Neuronal stem cell (in vitro differentiated cells): ENCODE results near the gene ITGB6.

ENCODE experiments used
- DNase-seq: peaks from one replicate; pipeline ENCODE4 v3.0.0-alpha.2; 2013; ENCODE audit warnings: low spot score
- H2AFZ ChIP-seq: one replicate; pipeline ENCODE4 v1.6.1; 2013; ENCODE audit warnings: mild to moderate bottlenecking, low read length, inconsistent platforms
- H2AK5ac ChIP-seq: 2 replicates; pipeline ENCODE4 v1.6.1; 2013; ENCODE audit warnings: low read depth, mild to moderate bottlenecking, inconsistent platforms, low read length, moderate library complexity, mixed read lengths
- H2BK120ac ChIP-seq: 2 replicates; pipeline ENCODE4 v1.6.1; 2013; ENCODE audit warnings: low read depth, mild to moderate bottlenecking, inconsistent platforms, low read length, moderate library complexity, mixed read lengths
- H2BK12ac ChIP-seq: one replicate; pipeline ENCODE4 v1.6.1; 2013; ENCODE audit warnings: low read length, inconsistent platforms
- H2BK15ac ChIP-seq: 2 replicates; pipeline ENCODE4 v1.6.1; 2013; ENCODE audit warnings: mild to moderate bottlenecking, low read length, inconsistent platforms, mixed read lengths
- H2BK5ac ChIP-seq: one replicate; pipeline ENCODE4 v1.6.1; 2013; ENCODE audit warnings: inconsistent platforms, mild to moderate bottlenecking, low read length, moderate library complexity
- H3K14ac ChIP-seq: one replicate; pipeline ENCODE4 v1.6.1; 2013; ENCODE audit warnings: low read length, inconsistent platforms
- H3K18ac ChIP-seq: 2 replicates; pipeline ENCODE4 v1.6.1; 2013; ENCODE audit warnings: low read length, inconsistent platforms
- H3K23ac ChIP-seq: 2 replicates; pipeline ENCODE4 v1.6.1; 2013; ENCODE audit warnings: low read depth, mild to moderate bottlenecking, mixed read lengths, low read length, inconsistent platforms; ENCODE audit not compliant: poor library complexity
- H3K27ac ChIP-seq: replicated peaks from 3 replicates; pipeline ENCODE4 v1.5.1; 2013; ENCODE audit warnings: low read length, inconsistent platforms
- H3K27me3 ChIP-seq, 3 experiments: 2 replicates each; pipeline ENCODE4 v1.6.1; 2013; ENCODE audit warnings: low read length in 3 of 3, mild to moderate bottlenecking in 2 of 3, inconsistent platforms in 1 of 3, low read depth in 1 of 3, mixed read lengths in 1 of 3, moderate library complexity in 1 of 3; ENCODE audit not compliant: control insufficient read depth in 3 of 3, insufficient read depth in 3 of 3
- H3K36me3 ChIP-seq, 2 donors: replicated peaks in 1 of 2; 2 replicates each; pipeline ENCODE4 v1.6.1; 2013; ENCODE audit warnings: low read length in 2 of 2; ENCODE audit not compliant: control insufficient read depth in 2 of 2, insufficient read depth in 2 of 2
- H3K4ac ChIP-seq: 2 replicates; pipeline ENCODE4 v1.6.1; 2013; ENCODE audit warnings: inconsistent platforms, mild to moderate bottlenecking, low read length, moderate library complexity
- H3K4me1 ChIP-seq, 2 donors: 1 replicate in 1 of 2; 2 replicates in 1 of 2; pipeline ENCODE4 v1.6.1; 2013; ENCODE audit warnings: low read length in 2 of 2, low read depth in 1 of 2; ENCODE audit not compliant: control insufficient read depth in 2 of 2, insufficient read depth in 1 of 2
- H3K4me2 ChIP-seq: one replicate; pipeline ENCODE4 v1.6.1; 2013; ENCODE audit warnings: mild to moderate bottlenecking, low read length, inconsistent platforms; ENCODE audit not compliant: insufficient read depth, poor library complexity, severe bottlenecking
- H3K4me3 ChIP-seq, 2 donors: 2 replicates each; pipeline ENCODE4 v1.5.1; 2013; ENCODE audit warnings: low read length in 2 of 2, mild to moderate bottlenecking in 2 of 2, inconsistent platforms in 1 of 2, moderate library complexity in 1 of 2
- H3K79me1 ChIP-seq: one replicate; pipeline ENCODE4 v1.6.1; 2013; ENCODE audit warnings: low read depth, mild to moderate bottlenecking, inconsistent platforms, low read length, moderate library complexity
- H3K9ac ChIP-seq: one replicate; pipeline ENCODE4 v1.6.1; 2013; ENCODE audit warnings: mild to moderate bottlenecking, low read depth, low read length, inconsistent platforms; ENCODE audit not compliant: poor library complexity
- H3K9me3 ChIP-seq, 2 donors: replicated peaks in 1 of 2; 2 replicates each; pipeline versions ENCODE3 to v1.6.1; 2013; ENCODE audit warnings: low read length in 2 of 2, mild to moderate bottlenecking in 2 of 2, inconsistent platforms in 1 of 2, low read depth in 1 of 2, mixed read lengths in 1 of 2, moderate library complexity in 1 of 2; ENCODE audit not compliant: control insufficient read depth in 2 of 2, insufficient read depth in 1 of 2
- H4K8ac ChIP-seq: one replicate; pipeline ENCODE4 v1.6.1; 2013; ENCODE audit warnings: low read depth, mild to moderate bottlenecking, inconsistent platforms, low read length, moderate library complexity
- H4K91ac ChIP-seq: one replicate; pipeline ENCODE4 v1.6.1; 2013; ENCODE audit warnings: low read length, low read depth, mild to moderate bottlenecking, inconsistent platforms; ENCODE audit not compliant: poor library complexity
- WGBS, 2 donors: extraction: QIAGEN DNeasy Blood & Tissue Kit; methylation state at CpG; one replicate each; pipeline ENCODE4 v1.1.7; 2013; ENCODE audit warnings: missing lambda C conversion rate in 2 of 2, mixed read lengths in 1 of 2; ENCODE audit not compliant: insufficient read length in 2 of 2, insufficient replicate concordance in 1 of 2; ENCODE audit errors: extremely low coverage in 2 of 2; 5-methylcytosine and 5-hydroxymethylcytosine counted together

ITGB6 gene

GRCh38 chr2:160245614-160246155 is 45.6 kb upstream of the ITGB6 start:
- DNase-seq: no peak
- Histone ChIP-seq H2AK5ac (no peak overlapping the region), H3K23ac (no peak overlapping the region), H2BK15ac (no peak overlapping the region), H3K4me1 (peaks cover 0 to 2% of the 10 kb centered on the region in 2 donors), H4K8ac (no peak overlapping the region), H2BK12ac (no peak overlapping the region), H3K4me2 (no peak overlapping the region), H4K91ac (no peak overlapping the region), H3K27me3 (no peaks in the 10 kb centered on the region), H3K79me1 (no peaks in the 10 kb centered on the region), H2AFZ (no peak overlapping the region), H3K14ac (no peak overlapping the region), H3K4ac (no peak overlapping the region), H3K9ac (no peak overlapping the region), H3K27ac (no peak overlapping the region), H3K9me3 (no peaks in the 10 kb centered on the region), H2BK5ac (no peak overlapping the region), H3K36me3 (no peaks in the 10 kb centered on the region), H3K18ac (no peak overlapping the region), H3K4me3 (no peak overlapping the region), H2BK120ac (no peak overlapping the region)
- WGBS, 2 donors: no CpG with 5 or more reads among the region's 5 CpGs

GRCh38 chr2:160242893-160243564 is 43.0 kb upstream of the ITGB6 start:
- no peak overlapping the region for H2BK15ac ChIP-seq
- H4K8ac ChIP-seq: no peak overlapping the region
- no peak overlapping the region for H3K27ac ChIP-seq
- no peak overlapping the region for H3K18ac ChIP-seq
- no CpG with 5 or more reads among the region's 3 CpGs for WGBS, 2 donors
- H3K36me3 ChIP-seq: no peaks in the 10 kb centered on the region
- no peaks in the 10 kb centered on the region for H3K9me3 ChIP-seq
- H3K27me3 ChIP-seq: no peaks in the 10 kb centered on the region
- H3K79me1 ChIP-seq: no peaks in the 10 kb centered on the region
- no peak overlapping the region for H2BK120ac ChIP-seq
- peaks cover 0 to 2% of the 10 kb centered on the region in 2 donors for H3K4me1 ChIP-seq
- H2AK5ac ChIP-seq: no peak overlapping the region
- no peak for DNase-seq
- H3K4ac ChIP-seq: no peak overlapping the region
- H3K4me3 ChIP-seq: no peak overlapping the region
- no peak overlapping the region for H4K91ac ChIP-seq
- no peak overlapping the region for H3K9ac ChIP-seq
- no peak overlapping the region for H3K23ac ChIP-seq
- H2BK12ac ChIP-seq: no peak overlapping the region
- no peak overlapping the region for H3K14ac ChIP-seq
- H3K4me2 ChIP-seq: no peak overlapping the region
- H2AFZ ChIP-seq: peak overlapping the region; percentile 1
- H2BK5ac ChIP-seq: no peak overlapping the region

GRCh38 chr2:160241251-160242137 is 41.4 kb upstream of the ITGB6 start:
- Histone ChIP-seq H4K8ac (no peak overlapping the region), H3K4ac (no peak overlapping the region), H2BK5ac (no peak overlapping the region), H3K18ac (no peak overlapping the region), H3K14ac (no peak overlapping the region), H3K27ac (no peak overlapping the region), H2BK12ac (no peak overlapping the region), H3K4me3 (no peak overlapping the region), H3K36me3 (no peaks in the 10 kb centered on the region), H2AK5ac (no peak overlapping the region), H2AFZ (no peak overlapping the region), H2BK120ac (no peak overlapping the region), H3K4me1 (peaks cover 0 to 2% of the 10 kb centered on the region in 2 donors), H3K79me1 (no peaks in the 10 kb centered on the region), H3K9me3 (no peaks in the 10 kb centered on the region), H4K91ac (no peak overlapping the region), H3K23ac (no peak overlapping the region), H3K9ac (no peak overlapping the region), H3K4me2 (no peak overlapping the region), H3K27me3 (no peaks in the 10 kb centered on the region), H2BK15ac (no peak overlapping the region)
- DNase-seq: no peak
- no CpG with 5 or more reads among the region's 4 CpGs for WGBS, 2 donors

GRCh38 chr2:160239436-160239835 is 39.4 kb upstream of the ITGB6 start:
- no CpG with 5 or more reads among the region's 5 CpGs for WGBS, 2 donors
- H3K9me3 ChIP-seq: no peaks in the 10 kb centered on the region
- DNase-seq: no peak
- no peak overlapping the region for H3K4me2 ChIP-seq
- H2BK15ac ChIP-seq: no peak overlapping the region
- H2AK5ac ChIP-seq: no peak overlapping the region
- H4K91ac ChIP-seq: no peak overlapping the region
- H3K79me1 ChIP-seq: no peaks in the 10 kb centered on the region
- H3K4me3 ChIP-seq: no peak overlapping the region
- H3K4ac ChIP-seq: no peak overlapping the region
- no peak overlapping the region for H3K9ac ChIP-seq
- H4K8ac ChIP-seq: no peak overlapping the region
- H3K23ac ChIP-seq: no peak overlapping the region
- no peak overlapping the region for H3K27ac ChIP-seq
- H3K27me3 ChIP-seq: no peaks in the 10 kb centered on the region
- no peaks in the 10 kb centered on the region for H3K36me3 ChIP-seq
- no peak overlapping the region for H2BK120ac ChIP-seq
- H2BK12ac ChIP-seq: no peak overlapping the region
- no peak overlapping the region for H3K18ac ChIP-seq
- H2AFZ ChIP-seq: peak overlapping the region; percentile 31
- H3K14ac ChIP-seq: no peak overlapping the region
- no peak overlapping the region for H2BK5ac ChIP-seq
- H3K4me1 ChIP-seq: no peaks in the 10 kb centered on the region
